T-helper 17 cell (primary cell): ENCODE results near the gene CACNB2. TPM values are rescaled to one million over a fixed set of nuclear protein-coding genes. Genes with fewer than 3 reads are reported as not detected.

Experiments used
- ATAC-seq: fragments of 150-1000 bp; cut with Tn5 transposase; 2 replicates; pipeline ENCODE4 v1.10.0; 2021; ENCODE audit warnings: mild to moderate bottlenecking, moderate library complexity
- DNase-seq, 3 donors: peaks; one replicate each; pipeline versions ENCODE4 v3.0.0 to v3.0.0-alpha.2; 2020 to 2021
- H3K9me3 ChIP-seq: one replicate; pipeline ENCODE4 v1.7.0; 2013; ENCODE audit warnings: low read length, mild to moderate bottlenecking; ENCODE audit not compliant: control insufficient read depth, poor library complexity, severe bottlenecking
- H3K27ac Mint-ChIP-seq: one replicate; pipeline ENCODE4 v1.8.0; 2022; ENCODE audit warnings: mild to moderate bottlenecking, moderate library complexity, mixed read lengths
- H3K27me3 Mint-ChIP-seq: one replicate; pipeline ENCODE4 v1.8.0; 2022; ENCODE audit warnings: mixed read lengths
- H3K36me3 Mint-ChIP-seq: one replicate; pipeline ENCODE4 v1.8.0; 2022; ENCODE audit warnings: low read depth, mixed read lengths
- H3K4me1 Mint-ChIP-seq: one replicate; pipeline ENCODE4 v1.8.0; 2022; ENCODE audit warnings: mild to moderate bottlenecking, mixed read lengths
- H3K4me3 Mint-ChIP-seq: one replicate; pipeline ENCODE4 v1.8.0; 2022; ENCODE audit warnings: mild to moderate bottlenecking, moderate library complexity, mixed read lengths
- total RNA-seq, 4 donors: library from RNA in 2 of 4; stranded (reverse) in 2 of 4; gene quantifications; one replicate each; pipeline ENCODE4 v1.2.3 and lab custom pipeline; 2022 to 2026

The CACNB2 gene
- total RNA-seq, 2 donors from 2014 or later, result not detected

DNA sequence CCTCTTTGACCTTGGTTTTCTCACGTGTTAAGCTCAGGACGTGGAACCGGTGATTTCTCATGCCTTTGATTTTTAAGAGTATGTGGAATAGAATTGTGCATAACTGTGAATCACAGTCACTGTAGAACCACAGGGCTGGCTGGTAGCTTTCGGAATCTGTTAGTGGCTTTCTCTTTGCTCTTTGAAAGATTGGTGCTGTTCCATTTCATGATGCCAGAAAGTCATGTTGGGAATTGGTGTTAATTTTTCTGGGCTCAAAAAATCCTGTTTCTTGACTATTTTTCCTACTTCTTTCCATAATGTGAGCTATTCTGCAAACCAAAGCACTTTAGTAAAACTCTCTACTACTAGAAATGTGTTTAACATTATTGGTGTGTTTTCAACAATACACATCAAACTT, 73.0 kb downstream of the CACNB2 start:
- no peak overlapping the region for H3K27ac Mint-ChIP-seq
- H3K4me1 Mint-ChIP-seq, result no peaks in the 10 kb centered on the region

DNA sequence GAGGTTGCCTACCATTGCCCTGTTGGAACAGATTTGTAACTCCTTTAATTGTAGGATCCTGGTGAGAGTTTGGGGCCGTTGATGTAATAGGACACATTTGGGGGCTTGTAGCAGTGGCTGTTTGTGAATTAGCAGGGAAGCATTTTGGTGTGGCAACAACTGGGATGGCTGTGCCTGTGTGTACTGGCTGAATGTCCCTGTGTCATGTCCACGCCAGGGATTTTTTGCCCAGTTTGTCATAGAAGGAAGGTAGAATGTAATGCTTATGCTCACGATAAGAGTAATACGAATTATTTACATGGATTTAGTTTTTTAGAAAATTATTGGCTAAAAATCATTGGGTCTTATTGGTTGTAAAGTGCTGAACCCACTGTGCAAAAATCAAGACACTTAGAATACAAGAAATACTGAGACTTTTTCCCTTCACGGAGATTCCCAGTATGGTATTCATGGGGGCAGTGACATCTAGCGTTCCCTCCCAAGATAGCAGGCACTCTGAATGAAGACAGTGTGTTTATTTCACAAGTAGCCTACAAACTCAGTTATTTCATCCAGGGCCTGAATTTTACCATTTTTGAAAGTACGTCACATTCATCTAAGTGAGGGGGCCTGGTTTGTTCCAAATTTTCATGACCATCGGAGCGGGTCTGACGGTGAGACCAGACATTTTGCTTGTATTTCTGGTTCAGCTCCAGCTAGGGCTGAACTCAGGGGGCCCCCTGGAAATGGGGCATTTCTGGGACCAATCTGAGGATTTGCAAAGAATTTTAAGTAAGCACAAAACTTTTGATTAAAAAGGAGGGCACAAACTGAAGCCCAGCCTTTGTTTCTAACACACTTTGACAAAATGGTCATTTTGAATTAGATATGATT, 74.7 kb downstream of the CACNB2 start:
- H3K4me1 Mint-ChIP-seq, result no peaks in the 10 kb centered on the region
- ATAC-seq (no peak), DNase-seq (no peak)
- H3K36me3 Mint-ChIP-seq, result no peaks in the 10 kb centered on the region
- peaks cover 19% of the 10 kb centered on the region for H3K27me3 Mint-ChIP-seq
- no peaks in the 10 kb centered on the region for H3K9me3 ChIP-seq
- H3K4me3 Mint-ChIP-seq, result no peak overlapping the region
- H3K27ac Mint-ChIP-seq, result no peak overlapping the region

More for the DNA sequence above, 73.0 kb downstream of the CACNB2 start:
- Mint-ChIP-seq H3K27me3 (peaks cover 21% of the 10 kb centered on the region), H3K36me3 (no peaks in the 10 kb centered on the region), H3K4me3 (no peak overlapping the region)
- no peaks in the 10 kb centered on the region for H3K9me3 ChIP-seq
- ATAC-seq (no peak), DNase-seq (no peak)

DNA sequence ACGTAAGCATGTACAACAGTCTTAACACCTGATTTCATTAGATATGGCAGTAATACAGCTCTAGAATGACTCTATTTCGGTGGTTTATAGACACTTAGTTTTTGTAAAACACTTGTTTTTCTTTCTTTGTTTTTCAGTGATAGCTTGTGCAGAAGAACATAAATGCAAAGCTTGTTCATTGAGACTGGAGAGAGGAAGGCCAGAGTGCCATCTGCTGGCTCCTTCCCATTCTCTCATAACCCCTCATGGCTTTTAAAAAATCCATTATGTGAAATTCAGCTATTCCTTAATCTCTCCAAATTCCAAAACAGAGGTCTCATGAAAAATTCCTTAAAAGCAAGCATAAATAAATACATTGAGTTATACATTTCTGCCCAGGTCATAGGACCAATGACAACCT, 76.3 kb downstream of the CACNB2 start:
- no peak for ATAC-seq
- H3K4me1 Mint-ChIP-seq, result no peaks in the 10 kb centered on the region
- H3K27ac Mint-ChIP-seq, result no peak overlapping the region
- no peak overlapping the region for H3K4me3 Mint-ChIP-seq
- peaks cover 17% of the 10 kb centered on the region for H3K27me3 Mint-ChIP-seq
- DNase-seq, result no peak
- no peaks in the 10 kb centered on the region for H3K9me3 ChIP-seq
- no peaks in the 10 kb centered on the region for H3K36me3 Mint-ChIP-seq

DNA sequence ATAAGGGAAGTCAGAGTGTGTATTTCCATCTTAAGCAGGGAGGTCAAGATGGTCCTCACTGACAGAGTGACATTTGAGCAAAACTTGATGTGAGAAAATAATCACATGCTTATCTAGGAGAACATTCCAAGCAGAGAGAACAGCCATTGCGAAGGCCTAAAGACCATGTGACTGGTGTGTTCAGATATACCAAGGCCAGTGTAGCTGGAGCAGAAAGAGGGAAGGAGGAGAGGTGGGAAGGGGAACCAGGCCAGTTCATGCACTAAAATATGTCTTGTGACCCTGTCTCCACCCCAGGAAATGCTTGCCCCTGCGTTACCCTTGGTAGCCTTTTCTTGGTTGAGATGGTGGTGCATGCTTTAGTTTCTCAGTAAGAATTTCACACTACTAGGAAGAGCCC, 77.4 kb downstream of the CACNB2 start:
- no peak for ATAC-seq
- Mint-ChIP-seq H3K4me1 (no peaks in the 10 kb centered on the region), H3K27me3 (peaks cover 17% of the 10 kb centered on the region), H3K36me3 (no peaks in the 10 kb centered on the region), H3K27ac (no peak overlapping the region), H3K4me3 (no peak overlapping the region)
- no peak for DNase-seq
- H3K9me3 ChIP-seq, result no peaks in the 10 kb centered on the region

DNA sequence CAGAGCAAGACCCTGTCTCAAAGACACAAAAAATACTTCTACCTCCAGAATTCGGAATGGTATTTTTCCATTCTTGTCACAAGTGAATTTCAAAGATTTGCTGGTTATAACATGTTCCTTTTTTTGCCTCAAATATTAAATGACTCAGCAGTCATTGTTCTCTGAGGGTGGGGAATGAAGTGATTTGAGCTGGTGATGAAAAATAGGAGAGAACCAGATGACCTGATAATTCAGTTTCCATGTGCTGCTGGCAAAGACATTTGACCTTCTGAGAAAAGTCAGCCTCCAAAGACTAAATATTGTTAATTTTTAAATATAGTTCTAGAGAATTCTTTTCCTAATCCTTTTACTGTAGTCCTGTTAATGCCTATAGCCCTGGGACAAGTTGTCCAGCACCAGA, 78.9 kb downstream of the CACNB2 start:
- Mint-ChIP-seq H3K27me3 (peaks cover 5% of the 10 kb centered on the region), H3K27ac (no peak overlapping the region), H3K4me3 (no peak overlapping the region), H3K4me1 (no peaks in the 10 kb centered on the region), H3K36me3 (no peaks in the 10 kb centered on the region)
- no peaks in the 10 kb centered on the region for H3K9me3 ChIP-seq
- no peak for DNase-seq
- ATAC-seq, result no peak

DNA sequence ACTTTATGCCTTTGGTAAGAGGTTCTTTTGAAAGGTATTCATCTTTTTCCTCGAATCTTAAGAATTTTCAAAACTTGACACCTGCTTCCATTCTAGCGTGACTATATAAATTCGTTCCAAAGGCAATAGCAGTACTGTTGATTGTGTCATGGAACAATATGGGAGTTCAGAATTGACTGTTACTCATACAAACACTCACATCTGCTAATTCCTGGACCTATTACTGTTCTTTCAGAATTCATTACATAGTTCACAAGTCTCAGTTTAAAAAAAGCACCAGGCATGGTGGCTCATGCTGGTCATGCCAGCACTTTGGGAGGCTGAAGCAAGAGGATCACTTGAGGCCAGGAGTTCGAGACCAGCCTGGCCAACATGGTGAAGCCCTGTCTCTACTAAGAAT, 80.9 kb downstream of the CACNB2 start:
- Mint-ChIP-seq H3K4me3 (no peak overlapping the region), H3K27ac (no peak overlapping the region), H3K27me3 (peaks cover 3% of the 10 kb centered on the region), H3K4me1 (no peaks in the 10 kb centered on the region), H3K36me3 (no peaks in the 10 kb centered on the region)
- H3K9me3 ChIP-seq, result no peaks in the 10 kb centered on the region
- ATAC-seq (no peak), DNase-seq (no peak)

DNA sequence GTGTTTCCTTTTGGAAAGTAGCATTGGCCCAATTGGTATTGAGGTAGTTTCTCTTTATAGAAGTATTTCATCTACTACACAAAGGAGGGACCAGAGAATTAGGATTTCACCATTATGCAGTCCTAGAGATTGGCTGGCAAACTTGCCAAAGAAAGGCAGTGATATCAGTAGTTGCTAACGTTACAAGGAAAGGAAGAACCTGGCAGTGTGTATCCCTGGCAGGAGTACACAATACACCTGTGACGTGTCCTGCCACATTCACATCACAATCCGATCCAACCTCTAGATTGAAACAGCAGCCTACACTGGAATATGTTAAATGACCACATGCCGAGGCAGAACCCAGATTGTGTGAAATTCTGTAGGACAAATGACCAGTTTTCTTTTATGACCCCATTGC, 81.7 kb downstream of the CACNB2 start:
- H3K27ac Mint-ChIP-seq, result no peak overlapping the region
- H3K4me3 Mint-ChIP-seq, result no peak overlapping the region

DNA sequence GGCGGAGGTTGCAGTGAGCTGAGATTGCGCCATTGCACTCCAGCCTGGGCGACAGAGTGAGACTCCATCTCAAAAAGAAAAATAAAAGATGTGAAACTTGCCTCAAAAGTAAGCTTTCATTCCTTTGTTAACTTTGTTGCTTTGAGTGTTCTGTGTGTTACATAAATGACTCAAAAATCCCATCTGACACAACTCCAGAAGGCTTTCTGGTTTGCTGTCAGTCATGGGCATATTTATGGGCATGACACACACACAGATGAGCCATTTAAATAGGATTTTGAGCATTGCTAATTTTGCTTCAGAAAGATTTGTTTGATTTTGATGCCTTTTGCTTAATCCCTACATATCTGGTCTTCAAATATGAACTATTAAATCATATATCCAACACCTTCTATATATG, 82.6 kb downstream of the CACNB2 start:
- H3K4me3 Mint-ChIP-seq, result no peak overlapping the region
- H3K27ac Mint-ChIP-seq, result no peak overlapping the region
- ATAC-seq (no peak), DNase-seq (no peak)
- H3K36me3 Mint-ChIP-seq, result no peaks in the 10 kb centered on the region
- peaks cover 2% of the 10 kb centered on the region for H3K4me1 Mint-ChIP-seq
- H3K9me3 ChIP-seq, result no peaks in the 10 kb centered on the region
- H3K27me3 Mint-ChIP-seq, result peaks cover 15% of the 10 kb centered on the region

More for the DNA sequence above, 81.7 kb downstream of the CACNB2 start:
- ATAC-seq (no peak), DNase-seq (no peak)
- H3K4me1 Mint-ChIP-seq, result peaks cover 1% of the 10 kb centered on the region
- no peaks in the 10 kb centered on the region for H3K36me3 Mint-ChIP-seq
- H3K27me3 Mint-ChIP-seq, result peaks cover 8% of the 10 kb centered on the region
- no peaks in the 10 kb centered on the region for H3K9me3 ChIP-seq

DNA sequence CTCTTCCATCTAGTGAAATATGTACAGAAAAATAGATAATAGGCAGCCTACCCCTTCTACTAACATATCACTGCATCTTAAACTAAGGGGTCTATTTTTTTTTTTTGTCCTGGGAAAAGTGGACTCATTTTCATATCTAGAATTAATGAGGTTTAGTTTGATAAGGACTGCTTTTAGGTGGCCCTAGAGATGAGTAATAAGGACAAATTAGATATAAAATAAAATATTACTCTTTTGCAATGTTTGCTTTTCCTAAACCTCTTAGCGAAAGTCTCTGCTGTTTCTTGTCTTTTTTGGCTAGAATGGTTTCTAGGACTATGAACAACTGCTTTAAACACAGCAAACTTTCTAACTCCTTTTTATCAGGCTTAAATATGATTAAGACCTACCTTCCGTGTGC, 83.7 kb downstream of the CACNB2 start:
- Mint-ChIP-seq H3K27ac (no peak overlapping the region), H3K36me3 (no peaks in the 10 kb centered on the region), H3K4me3 (no peak overlapping the region), H3K27me3 (peaks cover 15% of the 10 kb centered on the region), H3K4me1 (peaks cover 2% of the 10 kb centered on the region)
- H3K9me3 ChIP-seq, result no peaks in the 10 kb centered on the region
- DNase-seq (no peak), ATAC-seq (no peak)

DNA sequence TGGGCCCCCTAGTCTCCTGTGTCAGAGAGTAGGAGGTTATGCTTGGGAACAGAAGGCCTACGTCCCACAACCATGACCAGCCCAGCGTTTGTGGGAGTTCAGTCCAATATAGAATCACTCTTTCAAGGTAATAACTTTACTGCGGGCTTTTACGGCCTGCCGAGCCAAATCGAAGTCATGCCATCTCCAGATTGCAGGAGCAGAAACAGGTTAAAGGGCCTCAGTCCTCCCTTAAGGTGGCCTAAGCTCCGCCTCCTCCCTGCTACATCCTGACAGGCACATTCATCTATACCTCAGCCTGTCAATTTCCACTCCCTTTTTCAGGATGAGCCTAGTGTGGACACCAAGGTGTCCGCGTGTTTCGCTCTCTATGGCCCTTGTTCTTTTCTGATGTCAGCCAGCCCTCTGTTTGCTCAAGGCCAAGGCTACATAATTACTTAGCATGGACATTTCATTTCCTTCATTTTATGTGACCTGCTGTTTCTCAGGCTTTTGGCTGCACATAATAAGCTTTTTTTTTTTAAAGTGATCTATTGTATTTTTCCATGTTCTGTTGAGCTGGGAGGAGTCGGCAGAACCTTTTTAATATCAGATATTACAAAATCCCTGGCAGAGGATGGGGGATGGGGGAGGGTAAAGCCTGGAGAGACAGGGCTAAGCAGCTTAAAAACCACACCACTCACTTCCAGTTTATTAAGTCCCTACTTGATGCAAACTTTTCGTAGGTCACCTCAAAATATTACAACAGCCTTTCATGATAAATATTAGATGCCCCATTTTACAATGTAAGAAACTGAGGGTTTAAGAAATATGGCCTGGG, 84.6 kb downstream of the CACNB2 start:
- Mint-ChIP-seq H3K27me3 (peaks cover 15% of the 10 kb centered on the region), H3K4me1 (peaks cover 2% of the 10 kb centered on the region), H3K4me3 (no peak overlapping the region), H3K27ac (no peak overlapping the region), H3K36me3 (no peaks in the 10 kb centered on the region)
- no peak for ATAC-seq
- H3K9me3 ChIP-seq, result no peaks in the 10 kb centered on the region
- no peak for DNase-seq

DNA sequence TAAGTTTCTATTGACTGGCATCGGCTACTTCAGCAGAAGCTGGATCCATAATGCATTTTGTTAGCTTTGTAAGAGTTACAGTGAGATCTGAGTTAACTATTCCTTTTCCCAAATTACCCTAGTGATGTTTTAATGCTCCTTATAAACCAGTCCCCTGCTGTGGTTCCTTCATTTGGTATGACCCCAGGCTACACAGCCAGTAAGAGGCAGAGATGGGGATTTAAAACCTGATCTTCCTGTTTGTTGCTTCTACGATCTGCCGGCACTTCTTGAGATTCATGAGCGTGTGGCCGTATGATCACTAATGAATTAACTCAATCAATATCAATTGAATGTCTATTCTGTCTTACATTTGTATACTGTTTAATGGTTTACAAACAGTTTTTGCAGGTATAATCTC, 86.1 kb downstream of the CACNB2 start:
- Mint-ChIP-seq H3K36me3 (no peaks in the 10 kb centered on the region), H3K4me3 (no peak overlapping the region), H3K4me1 (peaks cover 2% of the 10 kb centered on the region), H3K27me3 (peaks cover 18% of the 10 kb centered on the region), H3K27ac (peak overlapping the region; percentile 27)
- DNase-seq (no peak), ATAC-seq (no peak)
- no peaks in the 10 kb centered on the region for H3K9me3 ChIP-seq

DNA sequence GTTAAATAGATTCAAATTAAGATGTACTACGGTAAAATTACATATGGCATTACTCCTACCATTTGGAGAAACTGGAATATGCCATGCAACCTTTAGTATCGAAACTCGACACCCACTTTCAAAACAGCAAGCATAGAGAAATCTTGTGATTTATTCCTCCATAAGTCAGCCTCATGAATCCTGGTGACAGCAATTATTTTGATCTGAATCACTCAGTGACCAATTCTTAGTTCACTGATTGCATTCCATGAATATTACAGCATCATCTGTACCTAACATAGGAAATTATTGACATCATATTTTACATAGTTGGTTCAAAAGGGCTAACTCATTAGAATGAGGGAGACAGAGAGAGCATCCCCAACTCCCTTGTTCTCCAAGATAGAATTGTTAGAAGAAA, 89.6 kb downstream of the CACNB2 start:
- DNase-seq (no peak), ATAC-seq (no peak)
- no peaks in the 10 kb centered on the region for H3K36me3 Mint-ChIP-seq
- no peak overlapping the region for H3K4me3 Mint-ChIP-seq
- no peak overlapping the region for H3K27ac Mint-ChIP-seq
- H3K27me3 Mint-ChIP-seq, result peaks cover 43% of the 10 kb centered on the region
- no peaks in the 10 kb centered on the region for H3K9me3 ChIP-seq
- H3K4me1 Mint-ChIP-seq, result peaks cover 2% of the 10 kb centered on the region

DNA sequence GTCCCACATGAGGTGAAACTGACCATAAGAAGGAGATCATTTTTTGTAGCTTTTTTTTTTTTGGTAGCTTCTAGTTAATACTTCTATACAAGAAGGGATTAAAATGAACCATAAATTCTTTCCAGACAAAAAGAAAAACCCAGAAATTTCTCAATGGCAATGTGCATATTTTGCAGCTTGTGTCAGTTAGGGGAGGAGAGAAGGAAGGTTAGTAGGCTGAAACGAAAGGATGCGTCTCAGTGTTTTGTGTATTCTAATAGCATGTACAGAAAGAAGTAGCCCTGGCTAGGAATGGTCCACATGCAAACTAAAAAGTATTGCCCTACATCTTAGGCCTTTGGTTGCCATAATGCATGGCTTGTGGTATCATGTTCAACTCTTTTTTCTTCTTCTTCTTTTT, 90.6 kb downstream of the CACNB2 start:
- Mint-ChIP-seq H3K36me3 (no peaks in the 10 kb centered on the region), H3K4me1 (peaks cover 2% of the 10 kb centered on the region), H3K4me3 (no peak overlapping the region), H3K27me3 (peaks cover 43% of the 10 kb centered on the region), H3K27ac (no peak overlapping the region)
- H3K9me3 ChIP-seq, result no peaks in the 10 kb centered on the region
- DNase-seq, result no peak
- no peak for ATAC-seq
